AG04450 (cell line): ENCODE measurements around the gene PPM1K. TPM values are rescaled to one million over a fixed set of nuclear protein-coding genes. Genes with fewer than 3 reads are reported as not detected.
A peak's percentile ranks its signal among the peaks of the same experiment; 100 is the strongest.

Experiments used
- CTCF ChIA-PET: fragments of 300-600, 350-600 bp; formaldehyde crosslinking; extraction: SDS; loops from one replicate; lab custom pipeline; 2022; ENCODE audit warnings: antibody characterized with exemption, inconsistent platforms; lab: Charles Lee
- POLR2A ChIA-PET: fragments of 350-600 bp; formaldehyde crosslinking; extraction: SDS; loops from one replicate; lab custom pipeline; 2021; ENCODE audit warnings: antibody characterized with exemption, inconsistent platforms; lab: Yijun Ruan, JAX
- DNase-seq: peaks from one replicate; pipeline ENCODE4 v3.0.0-alpha.2; 2011; ENCODE audit warnings: low read depth, low spot score
- H3K27ac ChIP-seq: one replicate; pipeline ENCODE4 v1.5.1; 2012; ENCODE audit warnings: low read depth, low read length, control low read depth
- H3K27me3 ChIP-seq: one replicate; pipeline ENCODE4 v1.6.0; 2012; ENCODE audit warnings: low read length; ENCODE audit not compliant: control insufficient read depth, insufficient read depth
- H3K4me3 ChIP-seq: 2 replicates; pipeline ENCODE4 v1.5.1; 2011; ENCODE audit warnings: mild to moderate bottlenecking, low read depth, low read length, control low read depth
- H3K9me3 ChIP-seq: 2 replicates; pipeline ENCODE4 v1.5.1; 2012; ENCODE audit warnings: low read length; ENCODE audit not compliant: control insufficient read depth, insufficient read depth
- CTCF ChIP-seq: IDR thresholded peaks from 2 replicates; pipeline ENCODE4 v1.5.1; 2011; ENCODE audit warnings: low read depth, low read length, control low read depth, inconsistent platforms
- polyA plus RNA-seq: library from polyadenylated mRNA; depleted of rRNA; stranded (reverse); fragments of >200 nt; gene quantifications from 2 replicates; pipeline ENCODE4 v1.2.3, GENCODE V29; 2011; rRNA removed
- small RNA-seq: library from RNA; depleted of rRNA; stranded (forward); fragments of <200 nt; gene quantifications from one replicate; pipeline ENCODE3, GENCODE V24; 2012; ENCODE audit warnings: low read depth; ENCODE audit not compliant: insufficient read length

Gene PPM1K
- polyA plus RNA-seq, 1 experiment: 9.6 TPM

DNA sequence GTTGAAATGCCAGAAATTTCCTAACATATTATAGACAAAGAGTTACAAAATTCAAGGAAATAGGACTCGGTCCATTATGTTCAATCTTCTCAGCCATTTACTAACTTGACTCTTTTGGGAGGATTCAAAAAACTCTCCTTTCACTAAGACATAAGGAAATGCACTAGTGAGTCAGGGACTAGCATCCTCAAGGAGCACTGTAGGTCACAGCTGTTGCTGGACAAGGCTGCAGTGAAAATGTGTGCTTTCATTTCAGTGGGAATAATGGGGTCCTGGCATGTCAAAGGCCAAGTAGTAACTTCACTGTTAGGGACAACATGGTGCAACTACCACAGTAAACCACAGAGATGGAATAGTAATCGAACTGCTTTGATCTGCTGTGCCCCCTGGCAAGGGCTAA is 69.0 kb downstream of the PPM1K start:
- Histone ChIP-seq H3K9me3 (no peaks in the 10 kb centered on the region), H3K27ac (no peak overlapping the region), H3K27me3 (peaks cover 5% of the 10 kb centered on the region), H3K4me3 (no peak overlapping the region)
- CTCF ChIA-PET: interaction anchor here (0.8 to 13.8 kb wide), 6 partner anchors 161 to 366 kb away, joined by 3 to 363 read pairs (median 9); no protein-coding TSS in a partner anchor
- POLR2A ChIA-PET: no interaction called here
- no peak for TF ChIP-seq CTCF
- no peak for DNase-seq

DNA sequence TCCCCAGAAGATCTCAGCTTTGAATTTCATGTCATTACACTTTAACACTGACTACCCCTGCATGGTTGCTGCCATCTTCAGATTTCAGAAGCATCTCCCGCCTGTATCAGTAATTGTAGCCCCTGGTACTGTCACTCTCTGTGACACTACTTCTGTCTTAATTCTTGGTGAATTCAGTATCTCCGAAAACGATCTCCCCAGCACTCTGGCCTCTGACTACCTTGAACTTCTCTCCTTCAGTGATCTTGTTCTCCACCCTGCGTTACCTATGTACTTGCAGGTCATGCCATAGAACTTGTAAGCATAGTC is 72.2 kb downstream of the PPM1K start:
- CTCF ChIA-PET: interaction anchor here (0.8 to 8.3 kb wide), 42 partner anchors 9 to 533 kb away, joined by 3 to 139 read pairs (median 5); partner anchors contain the start of genes PPM1K and PYURF
- H3K9me3 ChIP-seq: no peaks in the 10 kb centered on the region
- TF ChIP-seq CTCF: no peak
- H3K27me3 ChIP-seq: peaks cover 3% of the 10 kb centered on the region
- POLR2A ChIA-PET: interaction anchor here (0.6 kb wide), 1 partner anchor 179 kb away, joined by 4 read pairs; no protein-coding TSS in a partner anchor
- H3K27ac ChIP-seq: no peak overlapping the region
- no peak overlapping the region for H3K4me3 ChIP-seq
- no peak for DNase-seq

- ChIA-PET CTCF (interaction anchor here (0.7 to 8.3 kb wide), 48 partner anchors 8 to 1133 kb away, joined by 3 to 139 read pairs (median 5); partner anchors contain the start of genes PPM1K and PYURF), POLR2A (interaction anchor here (0.6 kb wide), 1 partner anchor 178 kb away, joined by 4 read pairs; no protein-coding TSS in a partner anchor)
- H3K27me3 ChIP-seq: peaks cover 3% of the 10 kb centered on the region
- peak; percentile 69 for TF ChIP-seq CTCF
- DNase-seq: peak; percentile 11
- no peak overlapping the region for H3K4me3 ChIP-seq
- H3K27ac ChIP-seq: no peak overlapping the region
- no peaks in the 10 kb centered on the region for H3K9me3 ChIP-seq
Measured at GRCh38 chr4:88211473-88212252, 72.7 kb downstream of the PPM1K start.

DNA sequence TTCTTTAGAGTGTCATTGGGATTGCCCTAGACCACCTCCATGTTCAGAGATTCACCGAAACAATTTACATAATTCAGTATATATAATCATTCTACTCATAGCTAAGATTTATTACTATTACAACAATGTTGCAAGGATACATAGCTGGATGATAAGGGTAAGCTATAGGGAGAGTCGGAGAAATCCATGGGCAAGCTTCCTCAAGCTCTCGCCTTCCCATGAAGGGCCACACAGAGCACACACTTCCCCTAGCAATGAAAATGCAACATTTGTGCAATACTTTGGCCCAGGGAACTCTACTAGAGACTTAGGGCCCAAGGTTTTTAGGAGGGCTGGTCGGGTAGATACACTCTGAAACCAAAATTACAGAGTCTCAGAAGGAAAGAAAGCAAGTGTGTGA is 76.2 kb downstream of the PPM1K start:
- H3K9me3 ChIP-seq: no peaks in the 10 kb centered on the region
- DNase-seq: no peak
- H3K4me3 ChIP-seq: no peak overlapping the region
- H3K27ac ChIP-seq: no peak overlapping the region
- TF ChIP-seq CTCF: no peak
- POLR2A ChIA-PET: no interaction called here
- CTCF ChIA-PET: interaction anchor here (0.6 to 8.3 kb wide), 7 partner anchors 10 to 359 kb away, joined by 3 to 139 read pairs (median 13); no protein-coding TSS in a partner anchor
- peaks cover 3% of the 10 kb centered on the region for H3K27me3 ChIP-seq

Small RNA genes within 50 kb of the gene (small RNA-seq; reads per million reads assigned to genes)
- gene RF00019 (not detected), gene RNU6-1298P (not detected)

Other genes starting within 250 kb of the PPM1K start
- 1.1 and 1.2 TPM in 2 replicates for gene ABCG2, start 125.9 kb downstream of the PPM1K start, polyA plus RNA-seq
- gene HERC6, start 94.3 kb upstream of the PPM1K start, polyA plus RNA-seq: 1.5 and 1.8 TPM in 2 replicates
- 0.05 and 0.06 TPM in 2 replicates for gene HERC5, start 172.6 kb upstream of the PPM1K start, polyA plus RNA-seq
- gene PYURF, start 239.2 kb upstream of the PPM1K start, polyA plus RNA-seq: 50.5 and 65.7 TPM in 2 replicates